ENCODE data around the gene TUBA4A.
A peak's percentile ranks its signal among the peaks of the same experiment; 100 is the strongest.

Gene TUBA4A

DNA sequence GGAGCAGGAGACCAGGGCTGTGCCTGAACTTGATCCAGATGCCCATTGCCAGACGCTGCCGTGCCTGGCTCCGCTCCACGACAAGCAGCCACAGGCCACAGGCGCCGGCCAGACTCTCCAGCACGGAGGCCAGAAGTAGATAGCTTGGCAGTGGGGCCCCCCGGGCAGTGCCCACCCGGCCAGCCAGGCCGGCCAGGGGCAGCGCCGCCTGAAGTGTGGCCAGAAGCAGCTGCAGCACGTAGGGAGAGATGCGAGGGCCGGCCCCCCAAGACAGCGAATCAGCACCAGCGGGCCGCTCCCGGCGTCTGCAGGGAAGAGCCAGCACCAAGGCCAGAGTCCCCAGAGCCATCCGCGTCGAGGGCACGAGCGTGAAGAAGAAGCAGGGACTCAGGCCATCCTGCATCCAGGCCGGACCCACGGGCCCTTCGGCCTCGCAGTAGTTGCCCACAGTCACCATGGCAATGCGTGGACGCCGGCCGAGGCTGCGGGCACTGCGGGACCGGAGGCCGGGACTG, 35.4 kb downstream of the TUBA4A start:
- TF ChIP-seq, protein P1, sequence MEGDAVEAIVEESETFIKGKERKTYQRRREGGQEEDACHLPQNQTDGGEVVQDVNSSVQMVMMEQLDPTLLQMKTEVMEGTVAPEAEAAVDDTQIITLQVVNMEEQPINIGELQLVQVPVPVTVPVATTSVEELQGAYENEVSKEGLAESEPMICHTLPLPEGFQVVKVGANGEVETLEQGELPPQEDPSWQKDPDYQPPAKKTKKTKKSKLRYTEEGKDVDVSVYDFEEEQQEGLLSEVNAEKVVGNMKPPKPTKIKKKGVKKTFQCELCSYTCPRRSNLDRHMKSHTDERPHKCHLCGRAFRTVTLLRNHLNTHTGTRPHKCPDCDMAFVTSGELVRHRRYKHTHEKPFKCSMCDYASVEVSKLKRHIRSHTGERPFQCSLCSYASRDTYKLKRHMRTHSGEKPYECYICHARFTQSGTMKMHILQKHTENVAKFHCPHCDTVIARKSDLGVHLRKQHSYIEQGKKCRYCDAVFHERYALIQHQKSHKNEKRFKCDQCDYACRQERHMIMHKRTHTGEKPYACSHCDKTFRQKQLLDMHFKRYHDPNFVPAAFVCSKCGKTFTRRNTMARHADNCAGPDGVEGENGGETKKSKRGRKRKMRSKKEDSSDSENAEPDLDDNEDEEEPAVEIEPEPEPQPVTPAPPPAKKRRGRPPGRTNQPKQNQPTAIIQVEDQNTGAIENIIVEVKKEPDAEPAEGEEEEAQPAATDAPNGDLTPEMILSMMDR (IDR thresholded peaks at IDR 0.05; ENCODE audit: control insufficient read depth, extremely low read depth, insufficient read depth), result no peak
- peak; percentile 37 for DNase-seq (ENCODE audit: low read depth)
- peak overlapping the region; percentile 55 for H3K4me3 ChIP-seq (ENCODE audit: low read depth, low read length)

DNA sequence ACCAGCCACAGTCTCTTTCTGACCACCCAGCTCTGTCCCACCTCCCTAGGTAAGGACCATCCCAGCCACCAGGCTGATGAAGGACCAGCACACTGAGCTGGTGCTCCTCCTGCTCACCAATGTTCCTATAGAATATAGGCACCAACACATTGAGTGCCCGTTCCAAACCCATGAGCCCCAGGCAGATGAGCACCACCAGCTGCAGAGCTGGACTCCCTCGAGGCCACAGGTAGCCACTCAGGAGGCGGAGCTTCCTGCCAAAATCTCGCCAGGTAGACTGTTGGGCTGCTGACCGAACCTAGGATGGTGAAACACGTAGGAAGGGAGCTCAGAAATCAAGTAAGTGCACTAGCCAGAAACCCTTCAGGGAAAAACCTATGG, 37.2 kb downstream of the TUBA4A start:
- TF ChIP-seq, protein P1 (IDR thresholded peaks at IDR 0.05; ENCODE audit: control insufficient read depth, extremely low read depth, insufficient read depth), result no peak
- no peak for DNase-seq (ENCODE audit: low read depth)
- H3K4me3 ChIP-seq (ENCODE audit: low read depth, low read length), result no peak overlapping the region

DNA sequence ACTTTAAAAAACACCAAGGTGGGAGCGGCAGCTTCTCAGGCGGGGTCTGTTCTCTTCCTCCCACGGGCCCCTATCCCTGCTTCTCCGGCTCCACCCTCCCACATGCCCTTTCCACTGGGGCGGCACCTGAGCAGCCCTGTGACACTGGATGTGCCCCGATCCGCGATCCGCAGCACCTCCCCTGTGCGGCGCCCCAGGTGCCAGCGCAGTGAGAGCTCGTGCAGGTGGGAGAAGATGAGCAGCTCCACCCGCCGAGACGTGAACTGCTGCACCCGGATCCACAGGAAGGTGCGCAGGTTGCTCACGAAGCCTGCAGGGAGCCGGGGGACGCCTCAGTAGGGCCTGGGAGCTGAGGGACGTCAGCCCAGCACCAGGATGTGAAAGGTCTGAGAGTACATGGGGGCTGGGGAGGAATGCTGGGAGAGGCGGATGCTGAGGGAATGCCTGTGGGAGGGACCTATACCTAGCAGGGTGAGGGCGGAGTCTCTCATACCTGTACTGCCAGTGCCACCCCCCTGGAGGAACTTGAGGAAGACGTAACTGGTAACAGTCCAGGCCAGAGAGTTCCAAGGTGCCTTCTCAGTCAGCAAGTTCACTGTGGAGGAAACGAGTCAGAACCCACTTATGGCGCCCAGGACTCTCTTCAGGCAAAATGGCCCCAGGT, 37.7 kb downstream of the TUBA4A start:
- H3K4me3 ChIP-seq (ENCODE audit: low read depth, low read length), result no peak overlapping the region
- TF ChIP-seq, protein P1 (IDR thresholded peaks at IDR 0.05; ENCODE audit: control insufficient read depth, extremely low read depth, insufficient read depth), result no peak
- DNase-seq (ENCODE audit: low read depth), result no peak

DNA sequence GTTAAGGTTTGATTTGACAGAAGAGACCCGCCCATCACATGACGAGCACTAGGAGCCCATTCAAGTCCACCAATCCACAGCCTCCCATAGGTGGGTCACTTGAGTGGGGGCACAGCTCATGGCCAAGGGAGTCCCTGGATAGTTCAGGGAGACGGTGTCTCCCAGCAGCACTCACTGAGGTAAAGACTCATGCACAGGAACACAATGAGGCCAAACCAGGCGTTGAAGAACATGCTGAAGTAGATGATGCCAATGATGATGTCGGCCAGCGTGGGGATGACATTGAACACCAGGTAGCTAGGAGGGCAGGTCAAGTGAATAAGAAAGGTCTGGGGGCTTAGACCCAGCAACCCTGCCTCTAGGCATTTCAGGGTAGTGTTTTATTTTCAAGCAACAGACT, 38.9 kb downstream of the TUBA4A start:
- no peak for DNase-seq (ENCODE audit: low read depth)
- TF ChIP-seq, protein P1 (IDR thresholded peaks at IDR 0.05; ENCODE audit: control insufficient read depth, extremely low read depth, insufficient read depth), result no peak
- no peak overlapping the region for H3K4me3 ChIP-seq (ENCODE audit: low read depth, low read length)

DNA sequence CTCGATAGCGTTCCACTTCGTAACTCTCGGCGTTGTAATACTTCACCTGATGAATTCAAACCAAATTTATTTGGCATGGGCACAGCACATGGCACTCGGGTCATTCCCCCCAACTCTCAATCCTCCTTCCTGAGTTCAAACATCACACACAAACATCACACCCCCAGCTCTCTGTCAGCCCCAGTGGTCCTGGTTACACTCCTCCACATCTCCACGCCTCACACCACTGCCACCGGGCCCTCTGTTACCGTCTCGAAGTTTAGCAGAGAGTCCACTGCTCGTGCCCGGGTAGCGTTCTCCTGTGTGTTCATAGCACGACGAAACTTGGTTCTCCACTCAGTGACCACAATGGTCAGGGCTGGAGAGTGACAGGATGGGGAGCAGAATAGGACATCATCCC, 39.6 kb downstream of the TUBA4A start:
- no peak for DNase-seq (ENCODE audit: low read depth)
- TF ChIP-seq, protein P1 (IDR thresholded peaks at IDR 0.05; ENCODE audit: control insufficient read depth, extremely low read depth, insufficient read depth), result no peak
- no peak overlapping the region for H3K4me3 ChIP-seq (ENCODE audit: low read depth, low read length)

DNA sequence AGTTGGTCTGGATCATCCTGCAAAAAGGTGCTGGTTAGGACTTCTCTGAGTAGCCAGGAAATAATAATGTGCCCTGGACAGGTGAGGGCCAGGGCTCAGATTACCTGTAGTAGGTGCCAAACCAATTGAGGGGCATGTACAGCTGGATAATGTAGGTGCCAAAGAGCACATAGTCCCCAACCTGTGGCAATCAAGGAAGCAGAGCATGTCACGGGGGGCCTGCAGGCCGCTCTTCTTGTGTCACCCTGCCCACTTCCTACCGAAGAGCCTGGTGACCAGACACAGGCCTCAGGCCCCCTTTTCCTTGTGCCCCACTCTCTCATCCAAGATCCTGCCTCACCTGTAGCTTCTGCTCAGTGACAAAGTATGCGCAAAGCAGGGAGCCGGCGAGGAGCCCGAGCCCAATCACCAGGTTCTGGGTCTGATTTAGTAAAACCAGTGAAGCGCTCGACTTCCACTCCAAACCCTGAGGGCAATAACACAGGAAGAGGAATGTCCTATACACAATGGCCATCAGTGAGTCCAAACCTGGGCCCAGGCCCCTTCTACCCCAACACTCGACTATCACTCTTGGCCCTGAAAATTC, 40.1 kb downstream of the TUBA4A start:
- DNase-seq (ENCODE audit: low read depth), result no peak
- H3K4me3 ChIP-seq (ENCODE audit: low read depth, low read length), result no peak overlapping the region
- TF ChIP-seq, protein P1 (IDR thresholded peaks at IDR 0.05; ENCODE audit: control insufficient read depth, extremely low read depth, insufficient read depth), result no peak
